HL-60 (cell line): Measurements from ENCODE around the gene EIF3J.

Source experiments
- GABPA ChIP-seq: IDR thresholded peaks from 2 replicates; pipeline ENCODE4 v1.6.1; 2012; ENCODE audit warnings: low read depth
- POLR2AphosphoS5 ChIP-seq: IDR thresholded peaks from 2 replicates; pipeline ENCODE4 v1.6.1; 2012; ENCODE audit warnings: low read depth
- TF ChIP-seq, protein P1 (sequence below): IDR thresholded peaks from one replicate; pipeline ENCODE4 v1.5.1; 2011; ENCODE audit warnings: low read length, control low read depth, inconsistent platforms; ENCODE audit not compliant: insufficient read depth

DNA sequence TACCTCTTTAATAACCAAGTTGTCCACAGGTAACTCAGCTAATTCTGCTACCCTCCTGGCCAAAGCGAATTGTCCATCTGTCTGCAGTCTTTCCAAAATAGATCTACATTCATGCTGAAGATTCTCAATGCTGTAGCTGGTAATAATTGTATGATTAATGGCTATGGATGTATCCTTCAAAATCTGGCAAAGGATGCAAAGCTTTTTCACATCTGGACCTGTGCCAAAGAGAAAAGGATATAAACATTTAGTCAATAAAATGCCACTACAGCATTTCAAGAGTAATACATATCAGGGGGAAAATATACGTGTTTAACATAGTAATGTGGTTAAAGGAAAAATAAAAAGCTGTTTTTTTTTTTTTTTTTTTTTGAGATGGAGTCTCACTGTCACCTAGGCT lies 48.7 kb downstream of the EIF3J start:
- TF ChIP-seq, protein P1, sequence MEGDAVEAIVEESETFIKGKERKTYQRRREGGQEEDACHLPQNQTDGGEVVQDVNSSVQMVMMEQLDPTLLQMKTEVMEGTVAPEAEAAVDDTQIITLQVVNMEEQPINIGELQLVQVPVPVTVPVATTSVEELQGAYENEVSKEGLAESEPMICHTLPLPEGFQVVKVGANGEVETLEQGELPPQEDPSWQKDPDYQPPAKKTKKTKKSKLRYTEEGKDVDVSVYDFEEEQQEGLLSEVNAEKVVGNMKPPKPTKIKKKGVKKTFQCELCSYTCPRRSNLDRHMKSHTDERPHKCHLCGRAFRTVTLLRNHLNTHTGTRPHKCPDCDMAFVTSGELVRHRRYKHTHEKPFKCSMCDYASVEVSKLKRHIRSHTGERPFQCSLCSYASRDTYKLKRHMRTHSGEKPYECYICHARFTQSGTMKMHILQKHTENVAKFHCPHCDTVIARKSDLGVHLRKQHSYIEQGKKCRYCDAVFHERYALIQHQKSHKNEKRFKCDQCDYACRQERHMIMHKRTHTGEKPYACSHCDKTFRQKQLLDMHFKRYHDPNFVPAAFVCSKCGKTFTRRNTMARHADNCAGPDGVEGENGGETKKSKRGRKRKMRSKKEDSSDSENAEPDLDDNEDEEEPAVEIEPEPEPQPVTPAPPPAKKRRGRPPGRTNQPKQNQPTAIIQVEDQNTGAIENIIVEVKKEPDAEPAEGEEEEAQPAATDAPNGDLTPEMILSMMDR = no peak
- TF ChIP-seq POLR2AphosphoS5 = no peak
- TF ChIP-seq GABPA = no peak
